CD4-positive, alpha-beta T cell (primary cell): ENCODE measurements around the gene E2F6. TPM values are rescaled to one million over a fixed set of nuclear protein-coding genes. Genes with fewer than 3 reads are reported as not detected.

Source experiments
- ATAC-seq: fragments of 200-7000 bp; cut with Tn5 transposase; one replicate; pipeline ENCODE4 v1.10.0; 2022; ENCODE audit warnings: mild to moderate bottlenecking; ENCODE audit not compliant: poor library complexity
- CTCF ChIA-PET: fragments of 350-600 bp; sonication (Branson Sonifier 250); formaldehyde crosslinking; loops from one replicate; lab custom pipeline; 2021; ENCODE audit warnings: antibody characterized with exemption, inconsistent platforms; lab: Charles Lee
- POLR2A ChIA-PET: fragments of 350-600 bp; sonication (Branson Sonifier 250); formaldehyde crosslinking; loops from one replicate; lab custom pipeline; 2021; ENCODE audit warnings: antibody characterized with exemption, inconsistent platforms; lab: Charles Lee
- DNase-seq, 14 experiments: peaks; one replicate each; pipeline ENCODE4 v3.0.0-alpha.2; 2013 to 2020; ENCODE audit warnings: mixed read lengths in 2 of 14
- H3K27ac ChIP-seq, 2 donors: one replicate each; pipeline versions ENCODE4 v1.5.1 to v1.7.0; 2013; ENCODE audit warnings: low read length in 2 of 2, low read depth in 1 of 2, mild to moderate bottlenecking in 1 of 2
- H3K27me3 ChIP-seq, 2 experiments: 1 replicate in 1 of 2; 2 replicates in 1 of 2; pipeline versions ENCODE4 v1.6.1 to v1.7.0; 2013; ENCODE audit warnings: low read length in 2 of 2, control low read depth in 1 of 2, mild to moderate bottlenecking in 1 of 2, moderate library complexity in 1 of 2; ENCODE audit not compliant: insufficient read depth in 2 of 2, control insufficient read depth in 1 of 2
- H3K36me3 ChIP-seq: one replicate; pipeline ENCODE4 v1.6.1; 2013; ENCODE audit warnings: low read length, control low read depth; ENCODE audit not compliant: insufficient read depth
- H3K4me1 ChIP-seq: one replicate; pipeline ENCODE4 v1.6.1; 2013; ENCODE audit warnings: low read length, control low read depth; ENCODE audit not compliant: insufficient read depth
- H3K4me3 ChIP-seq: one replicate; pipeline ENCODE4 v1.5.1; 2013; ENCODE audit warnings: mild to moderate bottlenecking, low read length, moderate library complexity
- H3K9me3 ChIP-seq, 2 experiments: 1 replicate in 1 of 2; 2 replicates in 1 of 2; pipeline versions ENCODE4 v1.6.1 to v1.7.0; 2013; ENCODE audit warnings: low read length in 2 of 2, mild to moderate bottlenecking in 2 of 2, control low read depth in 1 of 2, moderate library complexity in 1 of 2; ENCODE audit not compliant: control insufficient read depth in 1 of 2, insufficient read depth in 1 of 2
- H3K27ac Mint-ChIP-seq: one replicate; pipeline ENCODE4 v1.8.0; 2020; ENCODE audit warnings: mixed read lengths
- H3K27me3 Mint-ChIP-seq: one replicate; pipeline ENCODE4 v1.8.0; 2021; ENCODE audit warnings: mixed read lengths
- H3K36me3 Mint-ChIP-seq: one replicate; pipeline ENCODE4 v1.8.0; 2021; ENCODE audit warnings: low read depth, mixed read lengths
- H3K4me1 Mint-ChIP-seq: one replicate; pipeline ENCODE4 v1.8.0; 2021; ENCODE audit warnings: low read depth, mixed read lengths
- H3K4me3 Mint-ChIP-seq: one replicate; pipeline ENCODE4 v1.8.0; 2020; ENCODE audit warnings: mild to moderate bottlenecking, mixed read lengths
- H3K9me3 Mint-ChIP-seq: one replicate; pipeline ENCODE4 v1.8.0; 2020; ENCODE audit warnings: mixed read lengths
- intact Hi-C, 2 experiments: fragments of 100-400 bp; cut with DNase I in 1 of 2; cut with micrococcal nuclease in 1 of 2; formaldehyde crosslinking; loops; one replicate each; pipeline versions ENCODE4 v1.15.1 to v1.9.0; 2023 to 2025; cut with DNase I, micrococcal nuclease
- total RNA-seq, 174 experiments: library from RNA in 2 of 174; stranded (reverse) in 2 of 174; gene quantifications; one replicate each; pipeline ENCODE4 v1.2.3 and lab custom pipeline; 2021 to 2026
- TF ChIP-seq, protein P1 (sequence below): fragments of 200-600 bp; IDR thresholded peaks from one replicate; pipeline ENCODE4 v1.8.0; 2022; ENCODE audit warnings: antibody characterized with exemption, mild to moderate bottlenecking

Gene E2F6
- total RNA-seq, 2 experiments from 2014 or later: 3.5 to 4.2 TPM

DNA sequence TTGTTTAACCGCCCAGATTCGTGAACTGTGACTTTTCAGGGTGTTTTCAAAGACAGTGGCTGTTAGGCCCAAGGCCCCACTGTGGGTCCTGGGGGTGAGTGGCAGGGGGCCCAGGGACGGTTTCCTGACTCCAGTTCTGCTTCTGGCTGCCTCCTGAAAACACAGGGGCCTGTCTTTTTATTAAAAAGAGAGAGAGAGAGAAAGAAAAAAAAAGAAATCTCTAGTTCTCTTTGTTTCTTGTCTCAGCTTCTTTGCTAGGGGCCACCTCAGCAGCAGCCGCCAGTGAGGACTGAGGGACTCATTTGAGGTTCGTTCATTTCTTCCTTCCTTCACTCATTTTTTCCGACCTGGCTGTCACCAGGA lies 15.4 kb upstream of the E2F6 start:
- TF ChIP-seq, protein P1, sequence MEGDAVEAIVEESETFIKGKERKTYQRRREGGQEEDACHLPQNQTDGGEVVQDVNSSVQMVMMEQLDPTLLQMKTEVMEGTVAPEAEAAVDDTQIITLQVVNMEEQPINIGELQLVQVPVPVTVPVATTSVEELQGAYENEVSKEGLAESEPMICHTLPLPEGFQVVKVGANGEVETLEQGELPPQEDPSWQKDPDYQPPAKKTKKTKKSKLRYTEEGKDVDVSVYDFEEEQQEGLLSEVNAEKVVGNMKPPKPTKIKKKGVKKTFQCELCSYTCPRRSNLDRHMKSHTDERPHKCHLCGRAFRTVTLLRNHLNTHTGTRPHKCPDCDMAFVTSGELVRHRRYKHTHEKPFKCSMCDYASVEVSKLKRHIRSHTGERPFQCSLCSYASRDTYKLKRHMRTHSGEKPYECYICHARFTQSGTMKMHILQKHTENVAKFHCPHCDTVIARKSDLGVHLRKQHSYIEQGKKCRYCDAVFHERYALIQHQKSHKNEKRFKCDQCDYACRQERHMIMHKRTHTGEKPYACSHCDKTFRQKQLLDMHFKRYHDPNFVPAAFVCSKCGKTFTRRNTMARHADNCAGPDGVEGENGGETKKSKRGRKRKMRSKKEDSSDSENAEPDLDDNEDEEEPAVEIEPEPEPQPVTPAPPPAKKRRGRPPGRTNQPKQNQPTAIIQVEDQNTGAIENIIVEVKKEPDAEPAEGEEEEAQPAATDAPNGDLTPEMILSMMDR: no peak
- Mint-ChIP-seq H3K27me3 (peaks cover 62% of the 10 kb centered on the region), H3K36me3 (no peaks in the 10 kb centered on the region), H3K9me3 (no peaks in the 10 kb centered on the region), H3K4me3 (no peak overlapping the region), H3K27ac (no peak overlapping the region), H3K4me1 (peaks cover 11% of the 10 kb centered on the region)
- ATAC-seq (no peak), DNase-seq (no peak)
- Histone ChIP-seq H3K27me3 (peaks cover 47 to 48% of the 10 kb centered on the region in 2 experiments), H3K36me3 (no peaks in the 10 kb centered on the region), H3K4me1 (peaks cover 14% of the 10 kb centered on the region), H3K4me3 (no peak overlapping the region), H3K9me3 (peaks cover 0 to 4% of the 10 kb centered on the region in 2 experiments), H3K27ac (no peak overlapping the region)
- ChIA-PET POLR2A (no interaction called here), CTCF (no interaction called here)
- intact Hi-C loops: no loop called here

DNA sequence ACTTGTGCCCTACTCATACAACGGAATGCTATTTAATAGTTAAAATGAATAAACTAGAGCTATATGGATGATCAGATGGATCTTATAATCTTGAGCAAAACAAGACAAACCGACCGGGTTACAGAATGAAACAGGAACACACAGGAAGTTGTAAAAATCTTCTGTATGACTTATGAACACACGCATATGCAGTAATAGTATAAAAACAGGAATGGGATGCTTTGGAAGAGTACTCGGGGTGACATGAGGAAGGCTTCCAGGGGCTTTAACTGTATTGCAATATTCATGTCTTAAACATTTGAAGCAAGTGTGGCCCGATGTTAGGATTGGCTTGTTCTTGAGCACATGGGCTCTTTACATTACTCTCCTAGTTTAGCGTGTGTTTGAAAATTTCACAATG lies 14.9 kb upstream of the E2F6 start:
- Histone ChIP-seq H3K27me3 (peaks cover 42 to 43% of the 10 kb centered on the region in 2 experiments), H3K4me3 (no peak overlapping the region), H3K27ac (no peak overlapping the region), H3K9me3 (peaks cover 0 to 4% of the 10 kb centered on the region in 2 experiments), H3K4me1 (peaks cover 14% of the 10 kb centered on the region), H3K36me3 (no peaks in the 10 kb centered on the region)
- POLR2A ChIA-PET: no interaction called here
- CTCF ChIA-PET: no interaction called here
- Mint-ChIP-seq H3K36me3 (no peaks in the 10 kb centered on the region), H3K27me3 (peaks cover 57% of the 10 kb centered on the region), H3K9me3 (no peaks in the 10 kb centered on the region), H3K4me1 (peaks cover 11% of the 10 kb centered on the region), H3K4me3 (peak overlapping the region; percentile 35), H3K27ac (no peak overlapping the region)
- intact Hi-C loops: no loop called here
- TF ChIP-seq, protein P1: no peak
- no peak for DNase-seq
- no peak for ATAC-seq

DNA sequence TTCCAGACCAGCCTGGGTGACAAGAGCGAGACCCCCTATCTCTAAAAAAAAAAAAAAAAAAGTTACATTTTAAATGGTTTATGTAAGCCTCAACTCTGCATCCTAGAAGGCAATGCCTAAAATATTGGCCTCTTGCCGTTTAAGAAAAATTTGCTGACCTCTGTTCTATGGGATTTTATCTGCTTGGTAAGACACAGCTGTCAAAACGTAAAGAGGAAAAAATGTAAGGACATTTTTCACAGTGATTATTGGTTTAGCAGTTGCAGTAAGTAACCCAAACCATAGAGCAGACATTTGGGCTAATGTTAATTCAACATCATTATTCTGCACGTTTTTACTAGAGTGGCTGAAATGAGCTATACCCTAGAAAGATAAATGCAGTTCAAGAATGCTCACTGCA lies 14.4 kb upstream of the E2F6 start:
- Mint-ChIP-seq H3K27me3 (peaks cover 52% of the 10 kb centered on the region), H3K4me1 (peaks cover 11% of the 10 kb centered on the region), H3K9me3 (no peaks in the 10 kb centered on the region), H3K27ac (no peak overlapping the region), H3K4me3 (no peak overlapping the region), H3K36me3 (no peaks in the 10 kb centered on the region)
- CTCF ChIA-PET: interaction anchor here (0.5 kb wide), 1 partner anchor 750 kb away, joined by 4 read pairs; no protein-coding TSS in a partner anchor
- peaks cover 0 to 4% of the 10 kb centered on the region in 2 experiments for H3K9me3 ChIP-seq
- peaks cover 14% of the 10 kb centered on the region for H3K4me1 ChIP-seq
- no peak for DNase-seq
- H3K27ac ChIP-seq: no peak overlapping the region
- peaks cover 38 to 40% of the 10 kb centered on the region in 2 experiments for H3K27me3 ChIP-seq
- no peaks in the 10 kb centered on the region for H3K36me3 ChIP-seq
- TF ChIP-seq, protein P1: no peak
- no peak for ATAC-seq
- POLR2A ChIA-PET: no interaction called here
- no peak overlapping the region for H3K4me3 ChIP-seq
- intact Hi-C loops: no loop called here
